Measurements from ENCODE around the gene CDKN1C. TPM values are rescaled to one million over a fixed set of nuclear protein-coding genes. Genes with fewer than 3 reads are reported as not detected.

CDKN1C gene
- total RNA-seq, 4 donors from 2014 or later, result 153 to 349 (median 186) TPM

DNA sequence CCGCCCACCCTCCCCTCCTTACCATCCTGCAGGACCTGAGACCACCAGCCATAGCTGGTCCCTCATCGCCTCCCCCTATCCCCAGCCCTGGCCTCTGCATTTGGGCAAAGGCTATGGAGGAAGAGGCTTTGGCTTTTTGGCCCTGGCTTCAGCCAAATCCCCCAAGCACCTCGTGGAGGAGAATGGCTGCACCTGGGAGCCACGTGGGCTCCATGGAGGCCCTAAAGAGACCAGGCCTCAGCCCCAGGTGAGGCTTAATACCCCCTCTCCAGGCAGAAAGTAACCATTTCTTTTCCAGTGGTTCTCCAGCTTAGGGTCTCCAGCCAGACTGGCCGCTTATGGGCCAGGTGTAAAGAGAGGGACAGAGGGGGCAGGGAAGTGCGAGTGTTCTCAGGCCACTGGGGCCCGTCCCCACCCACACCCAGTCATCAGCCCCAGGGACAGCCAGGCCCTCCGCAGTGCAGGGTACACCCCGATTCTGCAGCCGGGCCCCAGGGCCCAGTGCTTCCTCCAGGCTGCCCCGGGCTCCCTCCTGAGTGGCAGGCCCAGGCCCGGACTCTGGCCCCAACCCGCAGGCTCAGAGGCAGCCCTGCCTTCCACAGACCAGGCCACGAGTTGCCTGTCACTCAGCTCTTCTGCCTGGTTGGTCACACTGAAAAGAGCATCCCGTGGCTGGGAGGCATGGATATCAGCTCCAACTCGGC, 26.4 kb downstream of the CDKN1C start:
- H3K36me3 ChIP-seq, result no peaks in the 10 kb centered on the region
- 54% methylated on average over 2 of the region's 16 CpGs for whole genome bisulfite sequencing
- no peak for TF ChIP-seq POLR2AphosphoS5 (IDR thresholded peaks at IDR 0.05)
- H3K4me3 ChIP-seq, result no peak overlapping the region
- no peak overlapping the region for H3K27ac ChIP-seq (replicated peaks in 1 of 4)
- DNase-seq (ENCODE audit: extremely low spot score), result no peak
- no peaks in the 10 kb centered on the region for H3K9me3 ChIP-seq
- peaks cover 0 to 31% (median 4%) of the 10 kb centered on the region in 4 donors for H3K27me3 ChIP-seq
- intact Hi-C loops (cut with DNase I), result no loop called here
- peaks cover 10 to 21% (median 15%) of the 10 kb centered on the region in 4 donors for H3K4me1 ChIP-seq

DNA sequence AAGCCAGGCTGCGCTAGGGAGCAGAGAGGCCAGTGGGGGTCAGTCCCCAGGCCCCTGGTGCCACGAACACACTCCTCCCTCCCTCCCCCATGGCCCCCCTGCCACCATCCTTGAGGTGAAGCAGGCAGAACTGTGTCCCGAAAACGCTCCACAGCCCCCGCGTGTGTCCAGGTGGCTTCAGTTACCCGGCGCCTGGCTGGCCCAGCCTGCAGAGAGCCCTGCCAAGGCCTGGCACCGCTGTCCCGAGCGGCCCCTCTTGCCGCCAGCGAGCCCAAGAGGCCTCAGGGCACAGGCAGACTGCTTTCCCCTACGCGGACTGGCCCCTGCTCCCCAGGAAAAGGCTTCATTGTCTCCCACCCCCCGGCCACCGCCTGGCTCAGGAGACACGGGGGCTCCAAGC, 27.7 kb downstream of the CDKN1C start:
- H3K36me3 ChIP-seq, result no peaks in the 10 kb centered on the region
- H3K9me3 ChIP-seq, result no peaks in the 10 kb centered on the region
- no peak for DNase-seq (ENCODE audit: extremely low spot score)
- no peak overlapping the region for H3K27ac ChIP-seq (replicated peaks in 1 of 4)
- intact Hi-C loops (cut with DNase I), result no loop called here
- peaks cover 4 to 11% (median 10%) of the 10 kb centered on the region in 4 donors for H3K4me1 ChIP-seq
- H3K4me3 ChIP-seq, result no peak overlapping the region
- no peak for TF ChIP-seq EP300 (IDR thresholded peaks at IDR 0.05)
- TF ChIP-seq, protein P1, sequence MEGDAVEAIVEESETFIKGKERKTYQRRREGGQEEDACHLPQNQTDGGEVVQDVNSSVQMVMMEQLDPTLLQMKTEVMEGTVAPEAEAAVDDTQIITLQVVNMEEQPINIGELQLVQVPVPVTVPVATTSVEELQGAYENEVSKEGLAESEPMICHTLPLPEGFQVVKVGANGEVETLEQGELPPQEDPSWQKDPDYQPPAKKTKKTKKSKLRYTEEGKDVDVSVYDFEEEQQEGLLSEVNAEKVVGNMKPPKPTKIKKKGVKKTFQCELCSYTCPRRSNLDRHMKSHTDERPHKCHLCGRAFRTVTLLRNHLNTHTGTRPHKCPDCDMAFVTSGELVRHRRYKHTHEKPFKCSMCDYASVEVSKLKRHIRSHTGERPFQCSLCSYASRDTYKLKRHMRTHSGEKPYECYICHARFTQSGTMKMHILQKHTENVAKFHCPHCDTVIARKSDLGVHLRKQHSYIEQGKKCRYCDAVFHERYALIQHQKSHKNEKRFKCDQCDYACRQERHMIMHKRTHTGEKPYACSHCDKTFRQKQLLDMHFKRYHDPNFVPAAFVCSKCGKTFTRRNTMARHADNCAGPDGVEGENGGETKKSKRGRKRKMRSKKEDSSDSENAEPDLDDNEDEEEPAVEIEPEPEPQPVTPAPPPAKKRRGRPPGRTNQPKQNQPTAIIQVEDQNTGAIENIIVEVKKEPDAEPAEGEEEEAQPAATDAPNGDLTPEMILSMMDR (IDR thresholded peaks at IDR 0.05), result no peak
- no peak for TF ChIP-seq POLR2AphosphoS5 (IDR thresholded peaks at IDR 0.05)
- no peak for TF ChIP-seq POLR2A (IDR thresholded peaks at IDR 0.05; ENCODE audit: low read depth)
- peaks cover 0 to 22% (median 4%) of the 10 kb centered on the region in 4 donors for H3K27me3 ChIP-seq
- WGBS, result 84% methylated on average over 9 of the region's 18 CpGs

DNA sequence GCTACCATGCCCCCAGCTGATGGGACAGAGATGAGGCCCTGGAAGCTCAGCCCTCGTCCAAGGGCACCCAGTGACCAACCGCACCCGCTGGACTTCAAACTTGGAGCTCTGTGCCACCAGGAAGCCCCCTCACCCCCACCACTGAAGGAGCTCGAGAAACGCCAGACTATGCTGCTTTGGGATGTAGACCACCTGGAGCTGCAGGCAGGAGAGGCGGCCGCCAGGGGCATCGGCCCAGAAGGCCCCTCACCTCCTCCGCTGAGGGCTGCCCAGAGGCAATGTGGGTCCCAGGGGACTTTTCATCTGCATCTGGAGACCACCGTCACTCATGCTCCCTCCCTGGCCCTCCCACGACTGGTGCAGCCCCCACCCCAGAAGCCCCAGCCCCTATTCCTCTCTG, 28.3 kb downstream of the CDKN1C start:
- no peak overlapping the region for H3K4me3 ChIP-seq
- no peaks in the 10 kb centered on the region for H3K36me3 ChIP-seq
- 91% methylated on average over 5 of the region's 11 CpGs for WGBS
- H3K27ac ChIP-seq (replicated peaks in 1 of 4), result no peak overlapping the region
- no peak for DNase-seq (ENCODE audit: extremely low spot score)
- TF ChIP-seq EP300 (IDR thresholded peaks at IDR 0.05), result no peak
- TF ChIP-seq POLR2A (IDR thresholded peaks at IDR 0.05; ENCODE audit: low read depth), result no peak
- no peak for TF ChIP-seq POLR2AphosphoS5 (IDR thresholded peaks at IDR 0.05)
- TF ChIP-seq, protein P1 (IDR thresholded peaks at IDR 0.05), result no peak
- intact Hi-C loops (cut with DNase I), result no loop called here
- no peaks in the 10 kb centered on the region for H3K9me3 ChIP-seq
- H3K27me3 ChIP-seq, result peaks cover 0 to 15% (median 2%) of the 10 kb centered on the region in 4 donors
- H3K4me1 ChIP-seq, result peaks cover under 1 to 4% (median 4%) of the 10 kb centered on the region in 4 donors

DNA sequence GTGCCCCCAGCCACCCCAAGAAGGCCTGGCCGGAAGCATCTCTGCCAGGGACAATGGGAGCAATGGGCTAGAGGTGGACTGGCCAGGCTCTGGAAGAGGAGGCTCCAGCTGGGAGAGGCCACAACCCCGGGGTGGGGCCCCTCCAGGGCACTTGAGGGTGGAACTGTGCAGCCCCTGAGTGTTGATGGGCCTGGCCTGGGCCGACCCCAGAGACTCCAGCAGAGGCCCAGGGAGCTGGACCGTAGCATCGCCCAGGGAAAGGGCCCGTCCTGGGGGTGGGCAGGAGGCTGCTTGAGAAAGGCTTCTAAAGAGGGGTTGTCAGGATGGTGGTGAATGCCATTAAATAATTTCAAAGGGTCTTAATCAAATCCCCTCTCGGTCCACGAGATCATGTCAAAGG, 30.4 kb downstream of the CDKN1C start:
- Histone ChIP-seq H3K36me3 (no peaks in the 10 kb centered on the region), H3K4me1 (no peaks in the 10 kb centered on the region), H3K4me3 (no peak overlapping the region), H3K27ac (replicated peaks in 1 of 4) (no peak overlapping the region), H3K9me3 (no peaks in the 10 kb centered on the region), H3K27me3 (no peaks in the 10 kb centered on the region)
- TF ChIP-seq POLR2A (IDR thresholded peaks at IDR 0.05; ENCODE audit: low read depth), result no peak
- TF ChIP-seq EP300 (IDR thresholded peaks at IDR 0.05), result no peak
- TF ChIP-seq POLR2AphosphoS5 (IDR thresholded peaks at IDR 0.05), result no peak
- TF ChIP-seq, protein P1 (IDR thresholded peaks at IDR 0.05), result no peak
- 92% methylated on average over 6 of the region's 8 CpGs for WGBS
- no peak for DNase-seq (ENCODE audit: extremely low spot score)
- intact Hi-C loops (cut with DNase I), result no loop called here

DNA sequence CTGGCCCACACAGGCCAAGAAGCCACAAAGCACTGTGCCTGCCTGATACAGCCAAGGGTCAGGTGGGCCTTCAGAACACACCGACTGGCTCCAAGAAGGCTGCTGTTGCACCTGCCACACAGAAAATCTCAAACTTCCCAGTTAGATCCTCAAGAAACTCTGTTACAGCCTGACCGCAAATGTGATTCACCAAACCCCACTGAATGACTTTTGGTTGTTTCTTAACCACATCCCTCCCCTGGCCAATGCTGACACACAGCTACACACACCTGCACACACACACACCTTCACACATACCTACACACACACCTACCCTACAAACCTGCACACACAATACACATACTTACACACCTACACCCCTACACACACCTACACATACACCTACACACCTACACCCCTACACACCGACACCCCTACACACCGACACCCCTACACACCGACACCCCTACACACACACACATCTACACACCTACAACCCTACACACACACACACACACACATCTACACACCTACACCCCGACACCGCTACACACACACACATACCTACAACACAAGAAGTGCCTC, 31.5 kb downstream of the CDKN1C start:
- 95% methylated on average over 7 of the region's 7 CpGs for WGBS
- no peak overlapping the region for H3K4me3 ChIP-seq

More for the DNA sequence above, 31.5 kb downstream of the CDKN1C start:
- Histone ChIP-seq H3K27ac (replicated peaks in 1 of 4) (no peak overlapping the region), H3K4me1 (no peaks in the 10 kb centered on the region), H3K36me3 (no peaks in the 10 kb centered on the region), H3K27me3 (no peaks in the 10 kb centered on the region), H3K9me3 (no peaks in the 10 kb centered on the region)
- intact Hi-C loops (cut with DNase I), result no loop called here
- DNase-seq (ENCODE audit: extremely low spot score), result no peak
- no peak for TF ChIP-seq POLR2A (IDR thresholded peaks at IDR 0.05; ENCODE audit: low read depth)
- TF ChIP-seq, protein P1 (IDR thresholded peaks at IDR 0.05), result no peak
